Effector memory CD8-positive, alpha-beta T cell (primary cell): ENCODE data around the gene FTO.
A peak's percentile ranks its signal among the peaks of the same experiment; 100 is the strongest.
"Not testable (repeated sequence)": the region's sequence is repeated elsewhere in the genome, so short reads cannot be mapped to it uniquely, and the experiment has no call there.

Source experiments
- ATAC-seq: fragments of 150-1000 bp; cut with Tn5 transposase; replicated peaks from 2 replicates; pipeline ENCODE4 v1.10.0; 2021; ENCODE audit warnings: mild to moderate bottlenecking, moderate library complexity
- DNase-seq, 3 experiments: peaks; one replicate each; pipeline ENCODE4 v3.0.0; 2021
- H3K27ac Mint-ChIP-seq, 2 donors: one replicate each; pipeline ENCODE4 v1.8.0; 2022; ENCODE audit warnings: mild to moderate bottlenecking in 2 of 2, mixed read lengths in 2 of 2, moderate library complexity in 2 of 2
- H3K27me3 Mint-ChIP-seq, 2 donors: one replicate each; pipeline ENCODE4 v1.8.0; 2022; ENCODE audit warnings: mixed read lengths in 2 of 2
- H3K36me3 Mint-ChIP-seq: one replicate; pipeline ENCODE4 v1.8.0; 2022; ENCODE audit warnings: mild to moderate bottlenecking, moderate library complexity, mixed read lengths; ENCODE audit not compliant: insufficient read depth
- H3K4me1 Mint-ChIP-seq, 2 donors: one replicate each; pipeline ENCODE4 v1.8.0; 2022; ENCODE audit warnings: low read depth in 2 of 2, mixed read lengths in 2 of 2
- H3K4me3 Mint-ChIP-seq, 2 donors: one replicate each; pipeline ENCODE4 v1.8.0; 2022; ENCODE audit warnings: mild to moderate bottlenecking in 2 of 2, mixed read lengths in 2 of 2, moderate library complexity in 2 of 2
- H3K9me3 Mint-ChIP-seq, 2 donors: one replicate each; pipeline ENCODE4 v1.8.0; 2022; ENCODE audit warnings: mixed read lengths in 2 of 2

Gene FTO

DNA sequence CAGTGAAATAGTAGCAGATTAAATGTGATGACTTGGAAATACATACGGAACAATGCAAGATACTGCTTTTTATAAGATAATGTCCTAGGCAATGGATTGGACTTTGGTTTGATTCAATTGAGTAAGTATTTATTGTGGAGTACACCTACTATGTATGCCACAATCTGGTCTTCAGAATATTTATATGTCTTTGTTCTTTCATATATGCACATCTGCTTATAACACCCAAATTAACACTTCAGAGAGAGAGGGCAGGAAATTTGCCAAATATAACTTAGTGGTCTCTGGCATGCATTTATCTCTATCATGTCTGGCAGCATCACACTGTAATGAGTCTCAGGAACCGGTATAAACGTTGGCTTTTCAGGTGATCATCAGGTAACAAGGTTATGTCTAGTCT, 17.2 kb upstream of the FTO start:
- ATAC-seq (no peak), DNase-seq (no peak)
- Mint-ChIP-seq H3K4me3 (no peak overlapping the region), H3K4me1 (no peaks in the 10 kb centered on the region), H3K36me3 (no peaks in the 10 kb centered on the region), H3K9me3 (no peaks in the 10 kb centered on the region), H3K27ac (peak overlapping the region in 1 of 2 donors; percentile 30), H3K27me3 (no peaks in the 10 kb centered on the region)

DNA sequence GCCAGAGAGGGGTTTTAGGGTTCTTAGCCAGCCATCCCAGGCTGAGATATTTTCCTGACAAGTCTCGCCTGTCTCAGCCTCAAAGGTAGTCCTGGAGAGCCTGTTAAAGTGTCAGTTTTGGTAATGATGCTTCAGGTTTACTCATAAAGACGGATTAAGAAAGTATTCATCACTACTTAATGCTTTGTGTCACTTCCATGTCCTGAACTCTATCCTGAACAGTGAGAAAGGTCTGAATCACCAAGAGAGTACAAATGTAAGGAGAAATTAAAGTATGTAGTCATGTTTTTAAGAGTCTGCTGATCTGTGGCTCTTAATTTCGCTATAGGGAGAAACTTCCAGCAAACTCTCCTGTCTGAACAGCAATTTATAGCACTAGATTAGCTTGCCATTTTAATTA, 14.3 kb upstream of the FTO start:
- ATAC-seq (no peak), DNase-seq (no peak)
- H3K4me3 Mint-ChIP-seq = no peak overlapping the region

DNA sequence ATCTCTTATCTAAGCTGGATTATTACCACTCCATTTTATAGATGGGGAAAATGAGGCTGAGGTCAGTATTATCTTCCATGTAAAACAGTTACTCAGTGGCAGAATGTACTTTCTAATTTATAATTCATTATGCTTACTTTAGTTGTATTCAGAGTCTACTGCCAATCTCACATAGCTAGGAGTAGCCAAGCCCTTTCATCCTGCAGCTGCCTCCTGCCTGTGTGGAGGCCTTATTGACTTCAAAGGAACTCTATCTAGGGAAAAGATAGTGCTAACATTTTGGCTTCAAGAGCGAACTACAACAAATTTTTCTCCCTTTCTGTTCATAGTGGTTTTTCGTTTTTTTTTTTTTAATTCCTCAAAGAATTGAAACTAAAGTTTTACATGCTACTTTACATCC, 13.2 kb upstream of the FTO start:
- ATAC-seq (no peak), DNase-seq (no peak)
- Mint-ChIP-seq H3K27me3 (no peaks in the 10 kb centered on the region), H3K27ac (no peak overlapping the region), H3K9me3 (no peaks in the 10 kb centered on the region), H3K4me3 (no peak overlapping the region), H3K4me1 (no peaks in the 10 kb centered on the region), H3K36me3 (no peaks in the 10 kb centered on the region)

More for the DNA sequence above, 14.3 kb upstream of the FTO start:
- Mint-ChIP-seq H3K27me3 (no peaks in the 10 kb centered on the region), H3K27ac (no peak overlapping the region), H3K9me3 (no peaks in the 10 kb centered on the region), H3K4me1 (no peaks in the 10 kb centered on the region), H3K36me3 (no peaks in the 10 kb centered on the region)

DNA sequence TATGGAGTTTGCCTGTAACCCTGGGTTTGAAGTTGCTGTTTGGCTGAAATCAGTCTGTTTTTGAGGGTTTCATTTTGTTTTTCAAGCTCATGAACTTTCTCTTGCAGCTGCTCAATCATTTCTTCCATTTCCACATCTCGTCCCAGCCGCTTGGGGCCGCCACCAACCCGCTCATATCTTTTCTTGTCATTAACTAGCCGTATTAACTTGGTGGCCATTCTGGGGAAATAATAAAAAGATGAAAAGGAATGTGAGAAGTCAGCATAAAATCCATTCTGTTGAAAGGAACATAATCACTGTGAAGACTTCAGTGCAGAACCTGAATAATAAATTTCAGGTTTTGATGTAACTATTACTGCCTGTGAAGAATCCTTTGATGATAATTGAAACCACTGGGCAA, 11.8 kb upstream of the FTO start:
- H3K4me3 Mint-ChIP-seq = no peak overlapping the region
- H3K27ac Mint-ChIP-seq = no peak overlapping the region
- H3K27me3 Mint-ChIP-seq = no peaks in the 10 kb centered on the region
- no peaks in the 10 kb centered on the region for H3K9me3 Mint-ChIP-seq
- H3K4me1 Mint-ChIP-seq = no peaks in the 10 kb centered on the region
- no peaks in the 10 kb centered on the region for H3K36me3 Mint-ChIP-seq
- DNase-seq (no peak), ATAC-seq (no peak)

DNA sequence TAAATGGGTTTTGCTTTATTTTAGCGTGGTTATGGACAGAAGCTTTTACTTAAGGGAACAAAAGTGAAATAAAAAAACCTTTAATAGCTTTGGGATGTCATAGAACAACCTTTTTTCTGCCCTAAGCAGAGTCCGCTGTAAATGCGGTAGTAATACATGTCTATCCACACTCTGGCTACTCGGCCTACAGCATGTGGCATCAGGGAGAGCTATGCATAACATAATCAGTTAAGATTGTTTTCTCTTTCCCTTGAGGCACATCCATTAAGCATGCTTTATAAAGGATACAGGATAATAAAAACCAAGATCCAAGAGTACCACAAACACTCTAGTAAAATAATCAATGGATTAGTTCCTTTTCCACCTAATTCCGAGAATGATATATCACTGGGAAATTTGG, 10.6 kb upstream of the FTO start:
- Mint-ChIP-seq H3K27me3 (no peaks in the 10 kb centered on the region), H3K9me3 (no peaks in the 10 kb centered on the region), H3K4me1 (no peaks in the 10 kb centered on the region), H3K4me3 (no peak overlapping the region), H3K36me3 (no peaks in the 10 kb centered on the region), H3K27ac (no peak overlapping the region)
- ATAC-seq (no peak), DNase-seq (no peak)

DNA sequence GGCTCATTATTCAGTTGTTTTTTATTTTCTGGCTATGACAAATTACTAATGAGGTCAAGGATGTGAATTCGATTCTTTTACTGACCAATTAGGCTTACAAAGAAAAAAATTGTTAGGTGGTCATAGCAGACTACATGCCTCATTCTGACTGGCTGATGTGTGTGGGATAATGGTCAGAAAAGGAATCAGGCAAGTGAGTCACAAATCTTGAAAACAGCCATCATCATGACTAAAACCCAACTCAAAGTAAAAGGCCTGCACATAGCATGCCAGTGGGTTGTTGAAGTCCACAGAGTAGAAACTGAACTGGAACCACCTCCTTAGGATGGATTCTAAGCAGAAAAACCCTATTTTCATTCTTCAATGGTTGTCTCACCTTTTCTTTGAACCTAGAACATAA, 8.9 kb upstream of the FTO start:
- no peak overlapping the region for H3K27ac Mint-ChIP-seq
- no peaks in the 10 kb centered on the region for H3K36me3 Mint-ChIP-seq
- ATAC-seq = no peak
- no peaks in the 10 kb centered on the region for H3K27me3 Mint-ChIP-seq
- H3K4me3 Mint-ChIP-seq = no peak overlapping the region
- H3K9me3 Mint-ChIP-seq = no peaks in the 10 kb centered on the region
- DNase-seq = no peak
- H3K4me1 Mint-ChIP-seq = no peaks in the 10 kb centered on the region

DNA sequence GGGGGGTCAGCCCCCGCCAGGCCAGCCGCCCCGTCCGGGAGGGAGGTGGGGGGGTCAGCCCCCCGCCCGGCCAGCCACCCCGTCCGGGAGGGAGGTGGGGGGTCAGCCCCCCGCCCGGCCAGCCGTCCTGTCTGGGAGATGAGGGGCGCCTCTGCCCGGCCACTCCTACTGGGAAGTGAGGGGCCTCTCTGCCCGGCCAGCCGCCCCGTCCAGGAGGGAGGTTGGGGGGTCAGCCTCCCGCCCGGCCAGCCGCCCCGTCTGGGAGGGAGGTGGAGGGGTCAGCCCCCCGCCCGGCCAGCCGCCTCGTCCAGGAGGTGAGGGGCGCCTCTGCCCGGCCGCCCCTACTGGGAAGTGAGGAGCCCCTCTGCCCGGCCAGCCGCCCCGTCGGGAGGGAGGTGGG, 5.7 kb upstream of the FTO start:
- H3K27me3 Mint-ChIP-seq, H3K36me3 Mint-ChIP-seq, ATAC-seq: not testable (repeated sequence)

DNA sequence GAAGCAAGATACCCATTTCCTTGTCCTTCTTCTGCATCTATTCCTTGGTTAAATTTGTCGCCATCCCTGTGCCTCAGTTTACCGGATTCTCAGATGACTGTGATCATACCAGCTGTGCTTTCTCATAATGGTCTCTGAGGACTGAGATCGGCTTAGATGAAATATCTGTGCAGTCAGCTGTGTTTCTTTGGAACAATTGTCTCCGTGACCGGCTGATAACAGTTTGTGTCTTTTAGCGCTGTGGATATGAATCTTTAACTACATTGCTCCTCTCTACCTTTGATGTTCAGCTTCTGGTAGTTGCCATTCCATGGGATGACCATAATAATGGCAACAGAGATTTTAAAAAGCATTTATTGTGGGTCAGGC, 473 bp downstream of the FTO start:
- ATAC-seq (no peak), DNase-seq (no peak)
- peaks cover 21 to 38% of the 10 kb centered on the region in 2 donors for H3K4me1 Mint-ChIP-seq
- H3K4me3 Mint-ChIP-seq = peak overlapping the region; percentile 94 to 95
- no peaks in the 10 kb centered on the region for H3K9me3 Mint-ChIP-seq
- H3K36me3 Mint-ChIP-seq = peaks cover 5% of the 10 kb centered on the region
- peak overlapping the region; percentile 95 for H3K27ac Mint-ChIP-seq
- H3K27me3 Mint-ChIP-seq = no peaks in the 10 kb centered on the region

More for the DNA sequence above, 5.7 kb upstream of the FTO start:
- DNase-seq, H3K4me1 Mint-ChIP-seq, H3K4me3 Mint-ChIP-seq, H3K27ac Mint-ChIP-seq, H3K9me3 Mint-ChIP-seq: not testable (repeated sequence)

DNA sequence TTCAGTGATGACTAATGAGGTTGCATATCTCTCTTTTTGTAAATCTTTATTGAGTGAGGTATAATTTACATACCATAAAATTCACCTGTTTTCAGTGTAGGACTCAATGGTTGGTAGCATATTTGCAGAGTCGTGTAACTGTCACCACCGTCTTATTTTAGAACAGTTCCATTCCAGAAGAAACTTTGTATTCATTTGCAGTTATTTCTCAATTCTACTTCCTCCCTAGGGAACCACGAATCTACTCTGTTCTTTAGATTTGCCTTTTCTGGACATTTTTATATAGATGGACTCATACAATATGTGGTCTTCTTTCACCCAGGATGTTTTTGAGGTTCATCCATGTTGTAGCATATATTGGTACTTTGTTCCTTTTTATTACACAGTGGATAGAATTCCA, 3.7 kb downstream of the FTO start:
- ATAC-seq (no peak), DNase-seq (no peak)
- no peak overlapping the region for H3K27ac Mint-ChIP-seq
- no peaks in the 10 kb centered on the region for H3K9me3 Mint-ChIP-seq
- H3K4me1 Mint-ChIP-seq = peaks cover 26 to 46% of the 10 kb centered on the region in 2 donors
- H3K36me3 Mint-ChIP-seq = peaks cover 5% of the 10 kb centered on the region
- no peak overlapping the region for H3K4me3 Mint-ChIP-seq
- H3K27me3 Mint-ChIP-seq = no peaks in the 10 kb centered on the region

DNA sequence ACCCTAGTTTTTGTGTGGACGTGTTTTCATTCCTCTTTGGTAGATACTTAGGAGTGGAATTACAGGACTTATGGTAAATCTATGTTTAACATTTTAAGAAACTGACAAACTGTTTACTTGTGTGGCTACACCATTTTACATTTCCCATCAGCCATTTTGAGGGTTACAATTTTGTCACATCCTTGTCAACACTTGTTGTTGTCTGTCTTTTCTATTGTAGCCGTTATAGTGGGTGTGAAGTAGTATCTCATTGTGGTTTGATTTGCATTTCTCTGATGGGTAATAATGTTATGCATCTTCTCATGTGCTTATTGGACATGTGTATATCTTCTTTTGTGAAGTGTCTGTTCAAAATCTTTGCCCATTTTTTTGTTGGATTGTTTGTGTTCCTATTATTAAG, 4.5 kb downstream of the FTO start:
- no peak for ATAC-seq
- Mint-ChIP-seq H3K27ac (no peak overlapping the region), H3K4me3 (no peak overlapping the region), H3K4me1 (peaks cover 28 to 48% of the 10 kb centered on the region in 2 donors), H3K27me3 (no peaks in the 10 kb centered on the region), H3K9me3 (no peaks in the 10 kb centered on the region), H3K36me3 (peaks cover 5% of the 10 kb centered on the region)
- no peak for DNase-seq

DNA sequence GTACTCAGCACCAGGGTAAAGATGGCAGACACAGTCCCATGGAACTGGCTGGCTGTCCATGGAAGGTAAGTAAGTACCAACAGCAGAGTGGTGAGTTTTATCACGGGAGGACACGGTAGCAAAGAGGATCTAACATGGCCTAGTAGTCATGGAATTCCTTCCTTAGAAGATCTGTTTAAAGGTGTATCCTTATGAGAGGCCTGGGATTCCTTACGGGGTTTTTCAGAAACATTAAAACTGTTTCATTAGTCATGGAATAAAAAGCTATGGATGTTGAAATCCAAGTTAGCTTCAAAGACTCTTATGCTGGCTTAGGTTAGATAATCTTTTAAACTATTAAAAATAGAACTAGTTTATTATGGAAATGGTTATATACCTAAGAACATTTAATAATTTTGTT, 7.4 kb downstream of the FTO start:
- DNase-seq = no peak
- Mint-ChIP-seq H3K4me3 (no peak overlapping the region), H3K27me3 (no peaks in the 10 kb centered on the region), H3K36me3 (no peaks in the 10 kb centered on the region), H3K27ac (no peak overlapping the region), H3K4me1 (peaks cover 26 to 41% of the 10 kb centered on the region in 2 donors), H3K9me3 (no peaks in the 10 kb centered on the region)
- ATAC-seq = no peak

DNA sequence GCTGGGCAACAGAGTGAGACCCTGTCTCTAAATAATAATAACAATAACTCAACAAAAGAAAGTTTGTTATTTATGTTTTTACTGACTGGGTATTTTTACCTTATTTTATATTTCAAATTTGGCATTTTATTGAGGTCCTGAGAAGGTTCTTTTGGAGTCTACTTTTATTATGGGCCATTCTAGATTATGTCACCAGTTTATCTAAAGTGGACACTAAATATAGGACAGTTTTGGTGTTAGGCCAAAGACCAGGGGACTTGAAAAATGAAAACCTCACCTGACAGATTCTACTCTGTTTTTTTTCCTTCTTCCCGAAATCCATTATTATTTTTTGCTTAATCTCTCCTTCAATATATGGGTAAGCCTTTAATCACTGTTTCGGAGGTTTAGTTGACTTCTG, 8.1 kb downstream of the FTO start:
- Mint-ChIP-seq H3K4me3 (no peak overlapping the region), H3K4me1 (peaks cover 25 to 40% of the 10 kb centered on the region in 2 donors), H3K27me3 (no peaks in the 10 kb centered on the region)

DNA sequence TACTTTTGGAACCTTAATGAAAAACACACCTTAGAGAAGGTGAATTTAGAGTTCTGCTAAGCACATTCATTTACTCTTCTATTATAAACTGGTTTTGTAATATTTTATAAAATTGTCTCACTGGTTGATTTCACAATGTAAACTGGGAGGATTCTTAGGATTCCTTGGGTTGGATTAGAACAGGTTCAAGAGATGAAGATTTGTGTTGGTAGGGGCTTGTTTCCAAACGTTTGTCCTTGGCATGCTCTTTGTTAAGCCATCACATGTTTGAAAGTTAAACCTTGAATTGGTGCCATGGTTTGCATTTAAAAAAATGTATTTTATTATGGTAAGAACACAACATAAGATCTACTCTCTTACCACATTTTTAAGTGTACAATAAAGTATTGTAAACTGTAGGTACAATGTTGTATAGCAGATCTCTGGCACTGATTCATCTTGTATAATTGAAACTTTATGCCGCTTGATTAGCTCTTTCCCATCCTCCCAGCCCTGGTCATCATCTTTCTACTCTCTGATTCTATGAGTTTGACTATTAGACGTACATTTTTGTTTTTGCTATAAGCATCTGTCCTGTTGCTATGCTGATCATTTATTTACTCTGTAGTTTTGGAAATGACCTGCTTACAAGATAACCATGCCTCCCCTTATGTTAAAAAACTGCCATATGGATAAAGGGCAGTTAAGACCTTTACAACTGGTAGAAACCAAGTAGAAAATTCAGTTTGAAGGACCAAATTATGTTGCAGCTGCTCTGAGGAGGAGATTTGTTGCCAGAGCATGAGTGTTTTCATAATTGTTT, 9.6 kb downstream of the FTO start:
- peaks cover 24 to 37% of the 10 kb centered on the region in 2 donors for H3K4me1 Mint-ChIP-seq
- no peaks in the 10 kb centered on the region for H3K36me3 Mint-ChIP-seq
- ATAC-seq = no peak
- H3K9me3 Mint-ChIP-seq = no peaks in the 10 kb centered on the region
- peak overlapping the region in 1 of 2 donors; percentile 58 for H3K27ac Mint-ChIP-seq
- DNase-seq = no peak
- H3K27me3 Mint-ChIP-seq = no peaks in the 10 kb centered on the region
- H3K4me3 Mint-ChIP-seq = no peak overlapping the region

More for the DNA sequence above, 8.1 kb downstream of the FTO start:
- Mint-ChIP-seq H3K27ac (no peak overlapping the region), H3K36me3 (no peaks in the 10 kb centered on the region), H3K9me3 (no peaks in the 10 kb centered on the region)
- ATAC-seq (no peak), DNase-seq (no peak)

DNA sequence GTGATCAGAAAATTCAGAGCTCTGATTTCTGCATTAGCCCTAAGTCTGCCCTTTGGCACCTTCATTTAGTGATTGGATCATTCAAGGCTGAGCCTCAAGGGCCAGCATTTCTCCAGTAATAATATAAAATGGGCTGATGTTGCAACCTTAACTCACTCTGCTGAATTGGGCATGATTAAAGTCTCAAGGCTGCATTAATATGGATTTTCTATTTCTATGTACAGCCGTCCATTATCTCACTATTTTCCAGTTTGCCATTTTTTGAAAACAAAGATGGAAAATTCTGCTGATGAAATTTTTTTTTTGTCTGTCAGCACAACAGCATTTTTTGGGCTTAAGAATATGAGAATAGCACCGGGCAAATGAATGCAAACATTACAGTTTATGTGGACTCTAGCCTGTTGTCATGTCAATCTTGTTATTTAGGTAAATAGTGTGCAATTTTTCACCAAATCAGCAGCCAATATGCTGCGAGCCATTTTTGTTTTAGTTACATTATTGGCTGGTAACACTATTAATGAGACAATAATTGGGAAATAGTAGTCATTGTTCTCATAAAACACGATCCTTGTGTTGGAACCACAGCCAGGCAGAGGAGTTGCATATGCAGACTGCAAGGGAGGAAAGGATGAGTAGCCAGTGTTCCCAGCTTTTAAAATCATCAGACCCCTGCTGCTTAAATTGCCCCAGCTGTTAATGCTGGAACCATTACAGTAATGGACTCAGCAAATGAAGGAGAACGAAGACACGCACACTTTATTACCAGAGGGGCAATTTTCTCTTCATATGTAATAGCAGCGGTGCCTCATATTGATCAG, 10.5 kb downstream of the FTO start:
- no peak overlapping the region for H3K4me3 Mint-ChIP-seq
- H3K27me3 Mint-ChIP-seq = no peaks in the 10 kb centered on the region
- H3K9me3 Mint-ChIP-seq = no peaks in the 10 kb centered on the region
- ATAC-seq = no peak
- no peak for DNase-seq
- H3K4me1 Mint-ChIP-seq = peaks cover 24 to 38% of the 10 kb centered on the region in 2 donors
- H3K27ac Mint-ChIP-seq = no peak overlapping the region
- no peaks in the 10 kb centered on the region for H3K36me3 Mint-ChIP-seq
